ENCODE data around the gene RFNG. TPM values are rescaled to one million over a fixed set of nuclear protein-coding genes. Genes with fewer than 3 reads are reported as not detected.

RFNG gene
- total RNA-seq, 1 experiment from 2014 or later, result 43.4 TPM

DNA sequence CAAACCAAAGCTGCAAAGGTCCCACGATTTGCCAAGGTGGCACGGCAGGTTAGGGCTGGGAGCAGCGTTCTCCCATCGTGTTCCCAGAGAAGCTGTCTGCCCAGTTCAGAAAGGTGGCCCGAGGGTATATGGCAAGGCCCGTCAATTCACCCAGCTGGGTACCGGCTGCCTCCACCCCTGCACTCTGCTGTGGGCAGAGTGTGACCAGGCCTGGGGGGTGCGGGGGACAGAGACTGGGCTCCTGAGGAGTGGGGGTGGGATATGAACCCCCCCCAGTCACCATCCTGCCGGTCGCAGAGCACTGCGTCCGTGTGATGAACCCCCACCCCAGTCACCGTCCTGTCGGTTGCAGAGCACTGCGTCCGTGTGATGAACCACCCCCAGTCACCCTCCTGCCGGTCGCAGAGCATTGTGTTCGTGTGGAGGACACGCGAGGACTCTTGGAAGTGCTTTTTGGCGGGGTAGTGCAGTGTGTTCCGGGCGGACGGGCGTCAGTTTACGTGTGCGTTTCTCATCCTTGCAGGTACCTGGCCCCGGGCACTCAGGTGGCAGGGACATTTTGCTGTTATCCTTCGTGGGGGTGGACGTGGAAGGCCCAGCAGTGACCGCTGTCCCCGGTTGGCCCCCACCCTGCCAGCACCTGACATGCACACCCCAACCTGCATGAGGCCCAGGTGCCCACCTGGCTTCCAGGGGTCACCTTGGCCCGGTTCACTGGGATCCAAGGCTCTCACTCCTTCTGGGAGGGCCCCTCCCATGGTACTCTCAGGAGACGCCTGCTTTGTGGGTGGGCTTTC is 49.1 kb upstream of the RFNG start:
- no peak for TF ChIP-seq TCF7L2 (IDR thresholded peaks at IDR 0.05; ENCODE audit: low read depth, low read length)
- TF ChIP-seq, protein P1, sequence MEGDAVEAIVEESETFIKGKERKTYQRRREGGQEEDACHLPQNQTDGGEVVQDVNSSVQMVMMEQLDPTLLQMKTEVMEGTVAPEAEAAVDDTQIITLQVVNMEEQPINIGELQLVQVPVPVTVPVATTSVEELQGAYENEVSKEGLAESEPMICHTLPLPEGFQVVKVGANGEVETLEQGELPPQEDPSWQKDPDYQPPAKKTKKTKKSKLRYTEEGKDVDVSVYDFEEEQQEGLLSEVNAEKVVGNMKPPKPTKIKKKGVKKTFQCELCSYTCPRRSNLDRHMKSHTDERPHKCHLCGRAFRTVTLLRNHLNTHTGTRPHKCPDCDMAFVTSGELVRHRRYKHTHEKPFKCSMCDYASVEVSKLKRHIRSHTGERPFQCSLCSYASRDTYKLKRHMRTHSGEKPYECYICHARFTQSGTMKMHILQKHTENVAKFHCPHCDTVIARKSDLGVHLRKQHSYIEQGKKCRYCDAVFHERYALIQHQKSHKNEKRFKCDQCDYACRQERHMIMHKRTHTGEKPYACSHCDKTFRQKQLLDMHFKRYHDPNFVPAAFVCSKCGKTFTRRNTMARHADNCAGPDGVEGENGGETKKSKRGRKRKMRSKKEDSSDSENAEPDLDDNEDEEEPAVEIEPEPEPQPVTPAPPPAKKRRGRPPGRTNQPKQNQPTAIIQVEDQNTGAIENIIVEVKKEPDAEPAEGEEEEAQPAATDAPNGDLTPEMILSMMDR (IDR thresholded peaks at IDR 0.05), result no peak
- TF ChIP-seq SIN3A (IDR thresholded peaks at IDR 0.05; ENCODE audit: borderline replicate concordance, insufficient read depth, low read depth, low read length), result no peak
- TF ChIP-seq, protein P2, sequence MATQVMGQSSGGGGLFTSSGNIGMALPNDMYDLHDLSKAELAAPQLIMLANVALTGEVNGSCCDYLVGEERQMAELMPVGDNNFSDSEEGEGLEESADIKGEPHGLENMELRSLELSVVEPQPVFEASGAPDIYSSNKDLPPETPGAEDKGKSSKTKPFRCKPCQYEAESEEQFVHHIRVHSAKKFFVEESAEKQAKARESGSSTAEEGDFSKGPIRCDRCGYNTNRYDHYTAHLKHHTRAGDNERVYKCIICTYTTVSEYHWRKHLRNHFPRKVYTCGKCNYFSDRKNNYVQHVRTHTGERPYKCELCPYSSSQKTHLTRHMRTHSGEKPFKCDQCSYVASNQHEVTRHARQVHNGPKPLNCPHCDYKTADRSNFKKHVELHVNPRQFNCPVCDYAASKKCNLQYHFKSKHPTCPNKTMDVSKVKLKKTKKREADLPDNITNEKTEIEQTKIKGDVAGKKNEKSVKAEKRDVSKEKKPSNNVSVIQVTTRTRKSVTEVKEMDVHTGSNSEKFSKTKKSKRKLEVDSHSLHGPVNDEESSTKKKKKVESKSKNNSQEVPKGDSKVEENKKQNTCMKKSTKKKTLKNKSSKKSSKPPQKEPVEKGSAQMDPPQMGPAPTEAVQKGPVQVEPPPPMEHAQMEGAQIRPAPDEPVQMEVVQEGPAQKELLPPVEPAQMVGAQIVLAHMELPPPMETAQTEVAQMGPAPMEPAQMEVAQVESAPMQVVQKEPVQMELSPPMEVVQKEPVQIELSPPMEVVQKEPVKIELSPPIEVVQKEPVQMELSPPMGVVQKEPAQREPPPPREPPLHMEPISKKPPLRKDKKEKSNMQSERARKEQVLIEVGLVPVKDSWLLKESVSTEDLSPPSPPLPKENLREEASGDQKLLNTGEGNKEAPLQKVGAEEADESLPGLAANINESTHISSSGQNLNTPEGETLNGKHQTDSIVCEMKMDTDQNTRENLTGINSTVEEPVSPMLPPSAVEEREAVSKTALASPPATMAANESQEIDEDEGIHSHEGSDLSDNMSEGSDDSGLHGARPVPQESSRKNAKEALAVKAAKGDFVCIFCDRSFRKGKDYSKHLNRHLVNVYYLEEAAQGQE (IDR thresholded peaks at IDR 0.05; ENCODE audit: insufficient read depth in 1 of 2, low read depth in 2 of 2, low read length in 1 of 2), result no peak
- TF ChIP-seq POLR2AphosphoS5 (IDR thresholded peaks at IDR 0.05; ENCODE audit: low read depth, low read length), result peak; percentile 21
- H3K27ac ChIP-seq (ENCODE audit: low read length), result peak overlapping the region; percentile 97
- H3K27me3 ChIP-seq (ENCODE audit: control insufficient read depth, insufficient read depth, low read length), result no peaks in the 10 kb centered on the region
- ATAC-seq, result no peak
- in situ Hi-C loops (cut with HindIII; ENCODE audit: low pct_unique_long_range_greater_than_20kb, low sequenced_read_pairs) (no loop called here), intact Hi-C loops (cut with micrococcal nuclease; ENCODE audit: unreplicated experiment) (loop anchor here (10.0 kb wide), 1 partner anchor 134 kb away; no protein-coding TSS in a partner anchor)
- DNase-seq (ENCODE audit: low read depth, low spot score), result no peak
- ChIA-PET POLR2A (interaction anchor here (0.6 kb wide), 1 partner anchor 39 kb away, joined by 3 read pairs; no protein-coding TSS in a partner anchor), CTCF (interaction anchor here (1.1 kb wide), 1 partner anchor 70 kb away, joined by 3 read pairs; no protein-coding TSS in a partner anchor)
- peak overlapping the region in 1 of 2 experiments; percentile 55; a peak in 1 of 4 replicates for H3K4me3 ChIP-seq (ENCODE audit: low read depth in 2 of 2, low read length in 2 of 2)
- H3K4me1 ChIP-seq (ENCODE audit: control insufficient read depth, insufficient read depth, low read length), result peaks cover 72% of the 10 kb centered on the region
- H3K36me3 ChIP-seq (ENCODE audit: control insufficient read depth, insufficient read depth, low read length), result peaks cover 4% of the 10 kb centered on the region
- BruUV-seq (replicated peaks), result no TSS peak
- no peaks in the 10 kb centered on the region for H3K9me3 ChIP-seq (ENCODE audit: control insufficient read depth, insufficient read depth, low read depth, low read length)

DNA sequence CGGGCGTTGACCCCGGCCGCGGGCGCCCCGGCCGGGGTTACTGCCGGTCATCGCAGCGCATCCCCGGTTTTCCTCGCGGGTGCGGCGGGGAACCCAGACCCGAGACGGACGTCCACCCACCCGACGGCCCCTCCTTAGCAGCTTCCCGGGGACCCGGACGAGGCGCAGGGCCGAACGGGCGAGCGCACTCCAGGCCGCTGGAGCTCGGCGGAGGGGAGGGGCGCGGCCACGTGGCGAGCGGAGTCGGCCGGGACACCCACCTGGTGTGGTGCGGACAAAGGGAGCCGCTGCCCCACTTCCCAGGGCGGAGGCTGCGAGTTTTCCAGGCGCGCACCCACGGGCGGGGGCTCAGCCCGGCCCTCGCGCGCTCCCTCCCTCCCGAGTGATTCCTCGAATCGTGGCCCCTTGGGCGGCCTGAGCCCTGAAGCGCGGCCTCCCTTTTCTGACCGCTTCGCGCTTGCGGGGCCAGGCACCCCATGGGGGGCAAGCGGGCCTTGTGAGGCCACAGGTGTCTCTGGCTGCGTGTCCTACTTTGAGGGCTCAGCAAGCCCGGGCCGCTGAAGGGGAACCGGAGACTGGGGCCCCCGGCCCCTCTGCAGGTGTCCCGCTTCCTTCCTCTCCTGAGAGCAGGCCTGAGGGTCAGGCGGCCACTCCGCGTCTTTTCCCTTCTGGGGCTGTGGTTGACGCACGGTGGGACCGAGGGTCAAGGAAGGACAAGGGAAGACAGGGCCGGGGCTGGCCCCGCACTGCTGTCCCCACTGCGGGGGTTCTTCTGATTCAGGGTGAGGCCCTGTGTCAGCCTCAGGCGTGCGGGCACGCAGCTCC is 47.5 kb upstream of the RFNG start:
- intact Hi-C loops (cut with micrococcal nuclease; ENCODE audit: unreplicated experiment) (no loop called here), in situ Hi-C loops (cut with HindIII; ENCODE audit: low pct_unique_long_range_greater_than_20kb, low sequenced_read_pairs) (no loop called here)
- BruUV-seq (replicated peaks), result no TSS peak
- TF ChIP-seq, protein P1 (IDR thresholded peaks at IDR 0.05), result no peak
- TF ChIP-seq, protein P2 (IDR thresholded peaks at IDR 0.05; ENCODE audit: insufficient read depth in 1 of 2, low read depth in 2 of 2, low read length in 1 of 2), result no peak
- TF ChIP-seq TCF7L2 (IDR thresholded peaks at IDR 0.05; ENCODE audit: low read depth, low read length) (no peak), POLR2AphosphoS5 (IDR thresholded peaks at IDR 0.05; ENCODE audit: low read depth, low read length) (no peak; the same call in 1 of the 2 replicates), SIN3A (IDR thresholded peaks at IDR 0.05; ENCODE audit: borderline replicate concordance, insufficient read depth, low read depth, low read length) (no peak; the same call in 1 of the 2 replicates)
- no peaks in the 10 kb centered on the region for H3K27me3 ChIP-seq (ENCODE audit: control insufficient read depth, insufficient read depth, low read length)
- peak overlapping the region; percentile 47 to 55 for H3K4me3 ChIP-seq (ENCODE audit: low read depth in 2 of 2, low read length in 2 of 2)
- ChIA-PET CTCF (interaction anchor here (0.7 to 1.1 kb wide), 2 partner anchors 14 to 69 kb away, joined by 3 read pairs; no protein-coding TSS in a partner anchor), POLR2A (interaction anchor here (0.6 to 1.0 kb wide), 3 partner anchors 30 to 143 kb away, joined by 3 to 7 read pairs (median 5); no protein-coding TSS in a partner anchor)
- DNase-seq (ENCODE audit: low read depth, low spot score), result no peak
- peaks cover 67% of the 10 kb centered on the region for H3K4me1 ChIP-seq (ENCODE audit: control insufficient read depth, insufficient read depth, low read length)
- peak overlapping the region; percentile 97 for H3K27ac ChIP-seq (ENCODE audit: low read length)
- ATAC-seq, result peak; percentile 2
- no peaks in the 10 kb centered on the region for H3K9me3 ChIP-seq (ENCODE audit: control insufficient read depth, insufficient read depth, low read depth, low read length)
- H3K36me3 ChIP-seq (ENCODE audit: control insufficient read depth, insufficient read depth, low read length), result peaks cover 13% of the 10 kb centered on the region

Data from Panc1 (cell line).